ENCODE measurements around the gene CLK1. TPM values are rescaled to one million over a fixed set of nuclear protein-coding genes. Genes with fewer than 3 reads are reported as not detected.

CLK1 gene
- total and polyA plus RNA-seq, 2 of the 8 experiments (the other 6 are each of a cell fraction or from before 2014, with no cell fraction given) = 22.3 to 35.2 TPM

GRCh38 chr2:200901459-200902072 lies 37.1 kb upstream of the CLK1 start:
- Histone ChIP-seq H4K5ac (ENCODE audit: insufficient read length, low read depth, low read length) (no peak overlapping the region), H2AFZ (ENCODE audit: low read length) (no peak overlapping the region), H3K9ac (replicated peaks in 1 of 4; ENCODE audit: extremely low read depth in 1 of 4, low read depth in 3 of 4, low read length in 3 of 4) (no peak overlapping the region), H3K4me2 (ENCODE audit: insufficient read depth in 1 of 2, low read depth in 2 of 2, low read length in 2 of 2) (no peak overlapping the region), H3K4me3 (ENCODE audit: extremely low read depth in 1 of 4, insufficient read depth in 2 of 4, low read depth in 3 of 4, low read length in 4 of 4) (no peak overlapping the region), H4K8ac (ENCODE audit: extremely low read depth, insufficient read depth, low read length) (no peak overlapping the region), H3K36me3 (ENCODE audit: control insufficient read depth in 2 of 4, insufficient read depth in 4 of 4, low read length in 3 of 4) (peaks cover 16 to 64% (median 49%) of the 10 kb centered on the region in 4 experiments), H2BK120ac (replicated peaks; ENCODE audit: low read depth, low read length) (no peak overlapping the region), H2BK5ac (ENCODE audit: low read depth, low read length) (no peak overlapping the region), H4K91ac (replicated peaks; ENCODE audit: insufficient read length, low read length) (no peak overlapping the region), H3K14ac (ENCODE audit: insufficient read length) (no peak overlapping the region), H2BK15ac (ENCODE audit: low read length) (no peak overlapping the region), H2AK5ac (ENCODE audit: low read depth, low read length) (no peak overlapping the region), H3K79me2 (ENCODE audit: control insufficient read depth in 1 of 2, insufficient read depth in 2 of 2, low read length in 2 of 2) (no peaks in the 10 kb centered on the region), H3K4me1 (replicated peaks in 1 of 4; ENCODE audit: control insufficient read depth in 3 of 4, insufficient read depth in 4 of 4, low read length in 3 of 4) (no peaks in the 10 kb centered on the region), H3K9me3 (ENCODE audit: insufficient read depth in 2 of 2, low read depth in 1 of 2, low read length in 1 of 2) (no peaks in the 10 kb centered on the region), H3K23ac (ENCODE audit: insufficient read length) (no peak overlapping the region), H3K27ac (ENCODE audit: low read depth, low read length) (no peak overlapping the region), H3K27me3 (replicated peaks in 1 of 4; ENCODE audit: control insufficient read depth in 3 of 4, extremely low read depth in 1 of 4, insufficient read depth in 3 of 4, low read length in 3 of 4) (no peaks in the 10 kb centered on the region), H3K23me2 (ENCODE audit: low read depth, low read length) (no peaks in the 10 kb centered on the region), H2BK20ac (ENCODE audit: low read length) (no peak overlapping the region), H3K56ac (replicated peaks; ENCODE audit: insufficient read length, low read depth, low read length) (no peak overlapping the region), H2BK12ac (ENCODE audit: low read depth, low read length) (no peak overlapping the region), H3K4ac (replicated peaks; ENCODE audit: insufficient read length, low read depth, low read length) (no peak overlapping the region), H3K18ac (ENCODE audit: extremely low read depth, low read length) (no peak overlapping the region), H4K20me1 (replicated peaks in 1 of 2; ENCODE audit: control insufficient read depth in 1 of 2, insufficient read depth in 2 of 2, low read length in 2 of 2) (peaks cover 0 to 2% of the 10 kb centered on the region in 2 experiments), H3K79me1 (ENCODE audit: low read depth, low read length) (no peaks in the 10 kb centered on the region)
- no peak for TF ChIP-seq MAFK (IDR thresholded peaks at IDR 0.05; ENCODE audit: low read depth, low read length)
- TF ChIP-seq RAD21 (IDR thresholded peaks at IDR 0.05 in 1 of 2, conservative IDR thresholded peaks at IDR 0.05 in 1 of 2; ENCODE audit: low read depth in 2 of 2, low read length in 2 of 2) = peak; percentile 72 to 81
- peak in 2 of 3 experiments; percentile 84 to 89; a peak in 3 of 4 replicates for TF ChIP-seq CTCF (IDR thresholded peaks at IDR 0.05; ENCODE audit: control extremely low read depth in 1 of 3, insufficient read depth in 1 of 3, low read depth in 1 of 3, low read length in 3 of 3)
- ChIA-PET POLR2A (ENCODE audit: partially characterized antibody) (interaction anchor here (1.6 kb wide), 1 partner anchor 12 kb away, joined by 17 read pairs; the partner anchor contains the start of genes NIF3L1 and PPIL3), CTCF (ENCODE audit: partially characterized antibody) (interaction anchor here (0.5 to 1.6 kb wide), 37 partner anchors 9 to 326 kb away, joined by 3 to 13 read pairs (median 3); partner anchors contain the start of genes CASP10, HYCC2, NDUFB3 and NIF3L1)
- FAIRE-seq (peak; percentile 97), DNase-seq (ENCODE audit: low read depth in 1 of 2, low spot score in 2 of 2) (peak; percentile 50 to 62)
- WGBS, 2 experiments (ENCODE audit: extremely low coverage in 1 of 2, insufficient coverage in 1 of 2, insufficient read length in 1 of 2, insufficient replicate concordance in 2 of 2, low coverage in 1 of 2, low lambda C conversion rate in 2 of 2, missing lambda C conversion rate in 1 of 2) = 34% methylated on average over 4 of the region's 4 CpGs; no CpG with 5 or more reads in 1 of the 2 experiments

Measured in H1 (cell line).